GM12873 (cell line): ENCODE measurements around the gene CDH4.

Experiments used
- CTCF ChIP-seq: IDR thresholded peaks from 2 replicates; pipeline ENCODE4 v1.5.1; 2012; ENCODE audit warnings: low read depth, mild to moderate bottlenecking, moderate library complexity, low read length, control low read depth; ENCODE audit not compliant: insufficient read depth; ENCODE audit errors: missing control alignments

CDH4 gene

GRCh38 chr20:61985096-61985495 lies 733.0 kb downstream of the CDH4 start:
- no peak for TF ChIP-seq CTCF

GRCh38 chr20:61986762-61987321 lies 734.8 kb downstream of the CDH4 start:
- TF ChIP-seq CTCF, result no peak

GRCh38 chr20:61988665-61989064 lies 736.6 kb downstream of the CDH4 start:
- TF ChIP-seq CTCF, result no peak

- TF ChIP-seq CTCF, result no peak
Measured at GRCh38 chr20:61989741-61990140, 737.7 kb downstream of the CDH4 start.
